Heart right ventricle (tissue), 16 donors: ENCODE data around the gene DOCK2. TPM values are rescaled to one million over a fixed set of nuclear protein-coding genes. Genes with fewer than 3 reads are reported as not detected.
A peak's percentile ranks its signal among the peaks of the same experiment; 100 is the strongest.

Source experiments
- ATAC-seq, 8 donors: fragments of 200-7000 bp; cut with Tn5 transposase; one replicate each; pipeline ENCODE4 v1.9.1; 2020; ENCODE audit warnings: mild to moderate bottlenecking in 8 of 8, moderate library complexity in 8 of 8, moderate number of reproducible peaks in 1 of 8
- DNase-seq, 2 donors: peaks; one replicate each; pipeline ENCODE4 v3.0.0-alpha.2; 2020
- H3K27ac ChIP-seq, 10 donors: fragments of 200-600 bp; sonication (generic) in 2 of 10; one replicate each; pipeline versions ENCODE4 v1.5.0 to v1.8.0; 2020 to 2022; ENCODE audit warnings: mild to moderate bottlenecking in 3 of 10
- H3K27me3 ChIP-seq, 7 donors: fragments of 200-600 bp; one replicate each; pipeline ENCODE4 v1.8.0; 2021 to 2022; ENCODE audit warnings: mild to moderate bottlenecking in 2 of 7
- H3K36me3 ChIP-seq, 9 donors: fragments of 200-600 bp; sonication (generic) in 1 of 9; one replicate each; pipeline versions ENCODE4 v1.5.0 to v1.8.0; 2020 to 2022; ENCODE audit warnings: mild to moderate bottlenecking in 2 of 9
- H3K4me1 ChIP-seq, 9 donors: fragments of 200-600 bp; sonication (generic) in 1 of 9; one replicate each; pipeline versions ENCODE4 v1.5.0 to v1.8.0; 2020 to 2022; ENCODE audit warnings: mild to moderate bottlenecking in 4 of 9
- H3K4me3 ChIP-seq, 10 donors: fragments of 200-600 bp; sonication (generic) in 2 of 10; one replicate each; pipeline versions ENCODE4 v1.5.0 to v1.8.0; 2020 to 2022; ENCODE audit warnings: mild to moderate bottlenecking in 7 of 10, moderate library complexity in 2 of 10
- H3K9me3 ChIP-seq, 11 donors: fragments of 200-600 bp in 10 of 11; sonication (generic) in 2 of 11; one replicate each; pipeline versions ENCODE4 v1.5.0 to v1.8.0; 2013 to 2022; ENCODE audit warnings: mild to moderate bottlenecking in 2 of 11, control low read depth in 1 of 11, moderate library complexity in 1 of 11
- WGBS, 2 donors: extraction: QIAGEN DNeasy Blood & Tissue Kit; methylation state at CpG; one replicate each; pipeline ENCODE4 v1.1.7; 2013; ENCODE audit warnings: inconsistent platforms in 1 of 2; 5-methylcytosine and 5-hydroxymethylcytosine counted together
- intact Hi-C, 10 donors: fragments of 100-400 bp; cut with DNase I; formaldehyde crosslinking; loops; one replicate each; pipeline versions ENCODE4 v1.11.1 to v1.14.2; 2022
- polyA plus RNA-seq, 2 donors: library from polyadenylated mRNA; stranded (reverse); fragments of 200-250 nt; gene quantifications; one replicate each; pipeline ENCODE4 v1.2.3, GENCODE V29; 2013
- total RNA-seq, 10 donors: library from RNA; stranded (reverse); fragmentation: NEBNext Ultra II Directional in 3 of 10; extraction: Animal tissue kit (Norgen Biotek cat#: 25700) in 3 of 10; gene quantifications; one replicate each; pipeline versions ENCODE4 v1.2.1 to v1.2.4, GENCODE V29; 2021 to 2023
- TF ChIP-seq, protein P1 (sequence below), 9 donors: fragments of 200-600 bp; sonication (generic) in 2 of 9; IDR thresholded peaks; one replicate each; pipeline versions ENCODE4 v1.5.0 to v1.8.0; 2021 to 2022; ENCODE audit warnings: antibody characterized with exemption in 9 of 9, mild to moderate bottlenecking in 5 of 9, moderate library complexity in 1 of 9
- donor health status: Arrhythmogenic right ventricular cardiomyopathy.
- donor health status: ischemic (EF 13 %, LVEDD 7.1; RV severe dilation, severe dysfunction).
- donor health status: healthy with polysubstance abuse.
- donor health status: DM: no; HTN: yes; CAD: no.
- donor health status: DM: no; HTN: no; CAD: no.
- donor health status: ischemic (EF 25% LVEDD 6.9; RV normal size, moderate dysfunction).
- donor health status: ischemic (EF 25% LVEDD 5.7; RV mildly dilated, moderate dysfunction).
- donor health status: healthy.
- donor health status: DM: yes; HTN: yes; CAD: no.
- donor health status: Ischemic cardiomyopathy.
- donor health status: ischemic (EF 35%, LVEDD 5.7; RV mildly dilated, moderate dysfunction).
- donor health status: nonischemic (EF 11% LVEDD 7.7; RV severe dilation, severe dysfunction).
- donor health status: DM: yes; HTN: yes; CAD: no.
- donor health status: PGD.
- donor health status: ischemic (EF 29% LVEDD 5.4; RV normal size, mild dysfunction).
- donor health status: nonischemic (EF 23%, LVEDD 6.1; RV moderate dilation, normal function).

DOCK2 gene
- total and polyA plus RNA-seq, 12 donors, result 1.2 to 24.6 (median 4.2) TPM

DNA sequence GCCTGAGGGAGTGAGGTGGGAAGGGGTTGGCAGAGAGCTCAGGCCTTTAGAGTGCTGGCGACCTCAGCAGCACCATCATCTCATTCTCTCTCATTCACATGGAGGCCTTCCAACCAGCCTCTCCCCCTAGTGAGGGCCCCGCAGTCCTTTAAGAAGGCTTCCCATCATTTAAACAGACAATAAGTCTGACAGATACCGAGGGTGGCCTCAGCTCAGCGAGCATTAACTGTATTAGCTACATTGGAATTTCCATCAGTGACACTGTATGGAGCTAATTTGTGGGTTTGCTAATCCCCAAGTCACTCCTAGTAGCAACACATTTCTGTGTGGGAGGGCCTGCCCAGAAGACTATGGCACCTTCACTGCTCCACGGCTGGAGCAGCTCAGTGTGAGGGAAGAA, 267.4 kb downstream of the DOCK2 start:
- ATAC-seq (no peak), DNase-seq (no peak)
- no peaks in the 10 kb centered on the region for H3K9me3 ChIP-seq
- no peaks in the 10 kb centered on the region for H3K36me3 ChIP-seq
- H3K27me3 ChIP-seq, result no peaks in the 10 kb centered on the region
- no peak overlapping the region for H3K27ac ChIP-seq
- 65 to 68% methylated on average over 5 of the region's 5 CpGs for WGBS, 2 donors
- TF ChIP-seq, protein P1, sequence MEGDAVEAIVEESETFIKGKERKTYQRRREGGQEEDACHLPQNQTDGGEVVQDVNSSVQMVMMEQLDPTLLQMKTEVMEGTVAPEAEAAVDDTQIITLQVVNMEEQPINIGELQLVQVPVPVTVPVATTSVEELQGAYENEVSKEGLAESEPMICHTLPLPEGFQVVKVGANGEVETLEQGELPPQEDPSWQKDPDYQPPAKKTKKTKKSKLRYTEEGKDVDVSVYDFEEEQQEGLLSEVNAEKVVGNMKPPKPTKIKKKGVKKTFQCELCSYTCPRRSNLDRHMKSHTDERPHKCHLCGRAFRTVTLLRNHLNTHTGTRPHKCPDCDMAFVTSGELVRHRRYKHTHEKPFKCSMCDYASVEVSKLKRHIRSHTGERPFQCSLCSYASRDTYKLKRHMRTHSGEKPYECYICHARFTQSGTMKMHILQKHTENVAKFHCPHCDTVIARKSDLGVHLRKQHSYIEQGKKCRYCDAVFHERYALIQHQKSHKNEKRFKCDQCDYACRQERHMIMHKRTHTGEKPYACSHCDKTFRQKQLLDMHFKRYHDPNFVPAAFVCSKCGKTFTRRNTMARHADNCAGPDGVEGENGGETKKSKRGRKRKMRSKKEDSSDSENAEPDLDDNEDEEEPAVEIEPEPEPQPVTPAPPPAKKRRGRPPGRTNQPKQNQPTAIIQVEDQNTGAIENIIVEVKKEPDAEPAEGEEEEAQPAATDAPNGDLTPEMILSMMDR (IDR thresholded peaks at IDR 0.05), result no peak
- H3K4me3 ChIP-seq, result no peak overlapping the region
- no peaks in the 10 kb centered on the region for H3K4me1 ChIP-seq
- intact Hi-C loops, result no loop called here

DNA sequence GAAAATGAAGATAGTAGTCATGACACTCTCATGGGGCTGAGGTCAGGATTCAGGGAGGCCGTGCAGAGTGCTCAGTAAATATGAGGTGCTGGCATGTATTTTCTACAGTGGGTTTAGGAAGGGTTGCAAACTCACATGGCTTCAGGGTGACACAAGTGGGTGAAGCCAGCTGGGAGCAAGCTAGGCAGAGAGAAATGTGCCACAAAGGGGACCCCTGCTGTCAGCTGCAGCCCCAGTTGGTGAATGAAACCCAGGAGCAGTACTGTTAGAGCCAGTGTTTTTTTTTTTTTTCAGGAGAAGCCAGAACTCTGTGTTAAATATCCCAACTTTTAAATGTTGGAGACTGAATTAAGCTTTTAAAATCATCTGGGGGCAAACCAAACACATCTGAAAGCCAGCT, 267.9 kb downstream of the DOCK2 start:
- Histone ChIP-seq H3K9me3 (no peaks in the 10 kb centered on the region), H3K27me3 (no peaks in the 10 kb centered on the region), H3K36me3 (no peaks in the 10 kb centered on the region), H3K27ac (no peak overlapping the region), H3K4me3 (no peak overlapping the region), H3K4me1 (no peaks in the 10 kb centered on the region)
- intact Hi-C loops, result no loop called here
- DNase-seq, result no peak
- no peak for ATAC-seq
- WGBS, 2 donors, result 85 to 86% methylated on average over 1 of the region's 1 CpG
- TF ChIP-seq, protein P1 (IDR thresholded peaks at IDR 0.05), result no peak

DNA sequence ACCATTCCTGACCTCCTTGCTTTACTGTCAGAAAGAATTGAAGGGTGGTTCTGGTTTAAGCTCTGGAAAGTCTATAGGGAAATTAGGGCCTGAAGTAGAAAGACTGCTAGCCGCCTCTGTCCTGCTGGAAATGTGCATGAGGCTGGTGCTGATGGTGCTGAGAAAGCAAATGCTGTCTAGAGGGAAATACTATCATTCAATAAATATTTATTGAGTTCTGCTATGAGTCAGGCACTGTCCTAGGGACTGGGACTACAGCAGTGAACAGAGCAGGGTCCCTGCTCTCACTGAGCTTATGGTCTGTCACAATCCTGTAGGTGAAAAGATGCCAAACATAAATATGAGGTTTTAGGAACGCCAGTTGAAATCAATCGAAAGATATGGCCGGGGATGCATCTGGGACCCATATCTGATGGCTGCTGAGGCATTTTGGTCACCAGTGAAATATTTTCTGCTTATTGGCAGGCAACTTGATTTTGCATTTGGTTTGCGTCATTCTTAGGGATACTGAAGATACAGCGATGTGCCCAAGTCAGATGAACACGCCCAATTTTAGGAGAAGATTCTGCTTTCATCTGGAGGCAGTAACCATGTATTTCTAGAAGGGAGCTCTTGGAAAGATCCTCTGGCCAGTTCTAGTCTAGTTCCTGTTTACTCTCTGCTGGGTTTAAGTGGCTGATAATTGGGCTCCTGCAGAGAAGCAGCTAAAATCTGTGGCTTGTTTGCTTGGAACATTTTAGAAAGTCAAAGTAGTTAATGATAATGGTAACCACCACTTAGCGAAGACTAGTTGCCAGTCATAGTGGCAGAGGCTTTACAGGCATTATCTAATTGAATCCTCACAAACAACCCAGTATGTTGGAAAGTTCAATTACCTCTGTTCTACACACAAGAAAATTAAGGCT, 269.9 kb downstream of the DOCK2 start:
- DNase-seq, result no peak
- intact Hi-C loops, result no loop called here
- H3K9me3 ChIP-seq, result no peaks in the 10 kb centered on the region
- peaks cover 0 to 6% (median 0%) of the 10 kb centered on the region in 7 donors for H3K27me3 ChIP-seq
- H3K27ac ChIP-seq, result no peak overlapping the region
- TF ChIP-seq, protein P1 (IDR thresholded peaks at IDR 0.05), result no peak
- H3K36me3 ChIP-seq, result no peaks in the 10 kb centered on the region
- peak in 2 of 8 donors; percentile 27 to 44 for ATAC-seq
- H3K4me3 ChIP-seq, result no peak overlapping the region
- H3K4me1 ChIP-seq, result no peaks in the 10 kb centered on the region
- WGBS, 2 donors, result 67 to 73% methylated on average over 8 of the region's 8 CpGs

DNA sequence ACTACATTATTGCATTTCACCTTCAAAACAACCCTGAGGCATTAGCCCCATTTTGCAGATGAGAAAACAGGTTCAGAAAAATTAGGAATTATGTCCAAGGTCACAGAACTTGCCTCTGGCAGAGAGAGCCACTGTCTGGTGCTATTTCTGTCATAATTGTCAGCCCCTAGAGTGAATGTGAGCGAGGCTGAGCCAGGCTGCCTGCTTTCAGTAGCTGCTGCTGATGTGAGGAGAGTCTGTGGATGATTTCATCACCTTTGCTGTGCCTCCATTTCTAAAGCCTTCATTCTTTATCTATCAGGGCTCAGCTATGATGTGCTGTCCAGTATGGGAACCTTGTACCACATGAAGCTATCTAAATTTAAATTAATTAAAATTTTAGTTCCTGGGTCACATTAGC, 271.8 kb downstream of the DOCK2 start:
- no peak overlapping the region for H3K4me3 ChIP-seq
- H3K4me1 ChIP-seq, result no peaks in the 10 kb centered on the region
- no peaks in the 10 kb centered on the region for H3K9me3 ChIP-seq
- no peak overlapping the region for H3K27ac ChIP-seq
- intact Hi-C loops, result no loop called here
- WGBS, 2 donors, result 24 to 29% methylated on average over 1 of the region's 1 CpG
- ATAC-seq, result no peak
- peaks cover 0 to 11% (median 0%) of the 10 kb centered on the region in 7 donors for H3K27me3 ChIP-seq
- no peak for DNase-seq
- TF ChIP-seq, protein P1 (IDR thresholded peaks at IDR 0.05), result no peak
- no peaks in the 10 kb centered on the region for H3K36me3 ChIP-seq
